Ovary (tissue), 9 donors: ENCODE results near the gene DFFA. TPM values are rescaled to one million over a fixed set of nuclear protein-coding genes. Genes with fewer than 3 reads are reported as not detected.

Source experiments
- DNase-seq, 5 donors: peaks; one replicate each; pipeline ENCODE4 v3.0.0-alpha.2; 2019 to 2020
- H3K27ac ChIP-seq, 2 donors: fragments of 200-600 bp; one replicate each; pipeline versions ENCODE4 v1.5.1 to v1.8.0; 2019 to 2022
- H3K27me3 ChIP-seq: fragments of 200-600 bp; one replicate; pipeline ENCODE4 v1.8.0; 2022
- H3K36me3 ChIP-seq: fragments of 200-600 bp; sonication (generic); one replicate; pipeline ENCODE4 v1.5.1; 2019
- H3K4me1 ChIP-seq: one replicate; pipeline ENCODE4 v1.8.1; 2013; ENCODE audit warnings: mild to moderate bottlenecking, moderate library complexity; ENCODE audit not compliant: insufficient read depth
- H3K4me3 ChIP-seq: fragments of 200-600 bp; sonication (generic); one replicate; pipeline ENCODE4 v1.5.1; 2017
- H3K9me3 ChIP-seq, 2 donors: fragments of 200-600 bp in 1 of 2; sonication (generic) in 1 of 2; one replicate each; pipeline versions ENCODE4 v1.5.1 to v1.8.1; 2013 to 2019; ENCODE audit warnings: mild to moderate bottlenecking in 1 of 2, moderate library complexity in 1 of 2
- EP300 ChIP-seq: sonication (generic); formaldehyde crosslinking; IDR thresholded peaks from one replicate; pipeline ENCODE4 v1.6.1; 2017; ENCODE audit warnings: antibody characterized with exemption
- POLR2A ChIP-seq: fragments of 450-650 bp; IDR thresholded peaks from one replicate; pipeline ENCODE4 v1.6.1; 2017; ENCODE audit warnings: antibody characterized with exemption, mild to moderate bottlenecking, moderate library complexity
- WGBS, 3 donors: extraction: QIAGEN DNeasy Blood & Tissue Kit in 1 of 3; methylation state at CpG; one replicate each; pipeline versions ENCODE4 v1.1.5 to v1.1.7; 2013 to 2017; 5-methylcytosine and 5-hydroxymethylcytosine counted together
- intact Hi-C, 4 donors: fragments of 100-400 bp; cut with DNase I; formaldehyde crosslinking; loops; one replicate each; pipeline versions ENCODE4 v1.11.0 to v1.15.1; 2022 to 2023
- polyA plus RNA-seq, 2 donors: library from polyadenylated mRNA; stranded (reverse); fragments of 200-250 nt in 1 of 2; fragments of 350-450 nt in 1 of 2; fragmentation: Illumina TruSeq in 1 of 2; extraction: RNeasy Lipid Tissue Mini Kit (QIAGEN cat#74804) in 1 of 2; gene quantifications; one replicate each; pipeline ENCODE4 v1.2.3, GENCODE V29; 2013 to 2014
- total RNA-seq, 7 donors: library from RNA; depleted of rRNA in 2 of 7; stranded (reverse); fragments of >200 nt in 2 of 7; fragmentation: NEBNext Ultra II Directional in 3 of 7; extraction: Animal tissue kit (Norgen Biotek cat#: 25700) in 3 of 7; gene quantifications; one replicate each; pipeline versions ENCODE4 v1.1.0 to v1.2.4, GENCODE V29; 2016 to 2023
- TF ChIP-seq, protein P1 (sequence below), 3 donors: fragments of 450-650 bp in 2 of 3; fragments of 200-600 bp in 1 of 3; IDR thresholded peaks; one replicate each; pipeline versions ENCODE4 v1.5.1 to v1.8.0; 2016 to 2022; ENCODE audit warnings: antibody characterized with exemption in 3 of 3, mild to moderate bottlenecking in 1 of 3
- donor health status: DM: no; HTN: no; CAD: no; lungs with moderate emphysema.
- donor health status: DM: no; HTN: no; CAD: no.
- donor health status: Bipolar disorder and iron deficiency.
- donor health status: DM: yes; HTN: yes; CAD: no.
- donor health status: DM: no; HTN: no; CAD: no.
- donor health status: DM: yes; HTN: yes; CAD: no.

Gene DFFA
- total and polyA plus RNA-seq, 9 donors, result 14.8 to 37.4 (median 33.0) TPM

GRCh38 chr1:10440305-10440704 is 32.0 kb downstream of the DFFA start:
- intact Hi-C loops, result no loop called here
- no peaks in the 10 kb centered on the region for H3K9me3 ChIP-seq
- TF ChIP-seq POLR2A, result no peak
- no peak for TF ChIP-seq EP300
- TF ChIP-seq, protein P1, sequence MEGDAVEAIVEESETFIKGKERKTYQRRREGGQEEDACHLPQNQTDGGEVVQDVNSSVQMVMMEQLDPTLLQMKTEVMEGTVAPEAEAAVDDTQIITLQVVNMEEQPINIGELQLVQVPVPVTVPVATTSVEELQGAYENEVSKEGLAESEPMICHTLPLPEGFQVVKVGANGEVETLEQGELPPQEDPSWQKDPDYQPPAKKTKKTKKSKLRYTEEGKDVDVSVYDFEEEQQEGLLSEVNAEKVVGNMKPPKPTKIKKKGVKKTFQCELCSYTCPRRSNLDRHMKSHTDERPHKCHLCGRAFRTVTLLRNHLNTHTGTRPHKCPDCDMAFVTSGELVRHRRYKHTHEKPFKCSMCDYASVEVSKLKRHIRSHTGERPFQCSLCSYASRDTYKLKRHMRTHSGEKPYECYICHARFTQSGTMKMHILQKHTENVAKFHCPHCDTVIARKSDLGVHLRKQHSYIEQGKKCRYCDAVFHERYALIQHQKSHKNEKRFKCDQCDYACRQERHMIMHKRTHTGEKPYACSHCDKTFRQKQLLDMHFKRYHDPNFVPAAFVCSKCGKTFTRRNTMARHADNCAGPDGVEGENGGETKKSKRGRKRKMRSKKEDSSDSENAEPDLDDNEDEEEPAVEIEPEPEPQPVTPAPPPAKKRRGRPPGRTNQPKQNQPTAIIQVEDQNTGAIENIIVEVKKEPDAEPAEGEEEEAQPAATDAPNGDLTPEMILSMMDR (IDR thresholded peaks at IDR 0.05), result no peak
- H3K36me3 ChIP-seq, result no peaks in the 10 kb centered on the region
- no peak overlapping the region for H3K27ac ChIP-seq
- no peaks in the 10 kb centered on the region for H3K27me3 ChIP-seq
- no peaks in the 10 kb centered on the region for H3K4me1 ChIP-seq
- no peak for DNase-seq
- H3K4me3 ChIP-seq, result no peak overlapping the region
- WGBS, 3 donors, result 81 to 90% (median 87%) methylated on average over 2 of the region's 2 CpGs

DNA sequence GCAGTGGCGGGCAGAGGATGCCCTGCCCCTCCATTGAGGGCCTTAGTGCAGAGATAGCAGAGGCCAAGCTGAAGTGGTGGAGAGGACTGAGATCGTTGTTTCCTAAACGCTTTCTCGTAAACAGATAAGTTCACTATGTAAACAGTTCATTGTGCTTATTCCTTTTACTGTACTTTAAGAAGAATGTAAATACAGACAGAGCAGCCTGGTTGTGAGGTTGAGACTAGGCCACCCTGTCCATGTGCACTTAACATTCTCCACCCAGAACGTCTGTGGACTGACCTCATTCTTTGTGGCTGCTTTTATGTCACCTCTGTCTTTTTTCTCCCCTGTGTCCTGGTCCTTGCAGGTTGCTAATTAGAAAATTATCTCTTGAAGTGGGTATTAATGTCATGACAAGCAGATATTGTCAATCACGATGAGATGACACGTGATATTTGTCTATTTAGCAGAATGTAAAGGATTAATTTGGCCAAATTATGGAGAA is 33.6 kb downstream of the DFFA start:
- no peaks in the 10 kb centered on the region for H3K4me1 ChIP-seq
- intact Hi-C loops, result no loop called here
- H3K9me3 ChIP-seq, result no peaks in the 10 kb centered on the region
- TF ChIP-seq, protein P1 (IDR thresholded peaks at IDR 0.05), result no peak
- TF ChIP-seq POLR2A (no peak), EP300 (no peak)
- no peaks in the 10 kb centered on the region for H3K36me3 ChIP-seq
- no peak overlapping the region for H3K27ac ChIP-seq
- no peaks in the 10 kb centered on the region for H3K27me3 ChIP-seq
- DNase-seq, result no peak
- no peak overlapping the region for H3K4me3 ChIP-seq
- 20 to 54% (median 35%) methylated on average over 7 of the region's 7 CpGs for WGBS, 3 donors

DNA sequence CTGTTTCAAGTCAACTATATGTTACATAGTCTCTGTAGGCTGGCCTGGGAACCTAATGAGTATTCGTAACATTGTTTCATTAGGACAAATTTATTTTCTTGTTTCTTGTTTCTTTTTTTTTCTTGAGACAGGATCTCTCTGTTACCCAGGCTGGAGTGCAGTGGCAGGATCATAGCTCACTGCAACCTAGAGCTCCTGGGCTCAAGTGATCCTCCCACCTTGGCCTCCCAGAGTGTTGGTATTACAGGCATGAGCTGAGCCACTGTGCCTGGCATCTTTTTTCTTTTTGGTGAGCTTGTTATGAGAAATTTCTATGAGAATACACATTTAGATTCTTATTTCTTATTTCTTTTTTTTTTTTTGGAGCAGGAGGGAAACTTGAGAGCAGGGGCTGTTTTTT is 35.3 kb downstream of the DFFA start:
- TF ChIP-seq, protein P1 (IDR thresholded peaks at IDR 0.05), result no peak
- TF ChIP-seq POLR2A, result no peak
- no peak for TF ChIP-seq EP300
- intact Hi-C loops, result no loop called here
- no peak for DNase-seq
- H3K4me1 ChIP-seq, result no peaks in the 10 kb centered on the region
- H3K27ac ChIP-seq, result no peak overlapping the region
- no peaks in the 10 kb centered on the region for H3K27me3 ChIP-seq
- no peak overlapping the region for H3K4me3 ChIP-seq
- no peaks in the 10 kb centered on the region for H3K9me3 ChIP-seq
- 87 to 92% (median 88%) methylated on average over 1 of the region's 1 CpG for WGBS, 3 donors
- H3K36me3 ChIP-seq, result no peaks in the 10 kb centered on the region

GRCh38 chr1:10434590-10434989 is 37.7 kb downstream of the DFFA start:
- no peak for DNase-seq
- Histone ChIP-seq H3K27me3 (no peaks in the 10 kb centered on the region), H3K9me3 (no peaks in the 10 kb centered on the region), H3K36me3 (no peaks in the 10 kb centered on the region), H3K4me3 (no peak overlapping the region), H3K27ac (no peak overlapping the region), H3K4me1 (no peaks in the 10 kb centered on the region)
- TF ChIP-seq EP300, result no peak
- TF ChIP-seq, protein P1 (IDR thresholded peaks at IDR 0.05), result no peak
- TF ChIP-seq POLR2A, result no peak
- intact Hi-C loops, result loop anchor here in 1 of 4 donors (5.0 kb wide), 1 partner anchor 433 kb away; no protein-coding TSS in a partner anchor
- 82 to 88% (median 87%) methylated on average over 5 of the region's 5 CpGs for WGBS, 3 donors
